NCI-H2081 (cell line): ENCODE measurements around the gene ZBTB46.
A peak's percentile ranks its signal among the peaks of the same experiment; 100 is the strongest.

Experiments used
- DNase-seq, 2 experiments: peaks; one replicate each; lab custom pipeline; 2025; lab: John Stamatoyannopoulos, UW

ZBTB46 gene

GRCh38 chr20:63703976-63704748, 126.9 kb downstream of the ZBTB46 start:
- no peak for DNase-seq

- DNase-seq = no peak
Observed at GRCh38 chr20:63703471-63703975, 127.5 kb downstream of the ZBTB46 start.

GRCh38 chr20:63702751-63703470, 128.2 kb downstream of the ZBTB46 start:
- DNase-seq = no peak

- no peak for DNase-seq
Observed at GRCh38 chr20:63702036-63702665, 128.9 kb downstream of the ZBTB46 start.

- DNase-seq = no peak
Observed at GRCh38 chr20:63701329-63702035, 129.6 kb downstream of the ZBTB46 start.

GRCh38 chr20:63701051-63701328, 130.1 kb downstream of the ZBTB46 start:
- DNase-seq = no peak

GRCh38 chr20:63700199-63701050, 130.6 kb downstream of the ZBTB46 start:
- no peak for DNase-seq

- no peak for DNase-seq
Observed at GRCh38 chr20:63699466-63700198, 131.4 kb downstream of the ZBTB46 start.

- peak in 1 of 2 experiments; percentile 20 for DNase-seq
Observed at GRCh38 chr20:63698739-63699465, 132.2 kb downstream of the ZBTB46 start.

GRCh38 chr20:63697868-63698545, 133.1 kb downstream of the ZBTB46 start:
- DNase-seq = no peak

- DNase-seq = no peak
Observed at GRCh38 chr20:63697357-63697867, 133.7 kb downstream of the ZBTB46 start.

GRCh38 chr20:63696628-63697356, 134.3 kb downstream of the ZBTB46 start, which contains the start of gene TNFRSF6B:
TSS of gene TNFRSF6B (plus strand) at chr20:63696652. CDS start at chr20:63696768, 116 bp downstream.
- no peak for DNase-seq

- DNase-seq = no peak
Observed at GRCh38 chr20:63696306-63696627, 134.8 kb downstream of the ZBTB46 start.

- no peak for DNase-seq
Observed at GRCh38 chr20:63695424-63696305, 135.4 kb downstream of the ZBTB46 start.

GRCh38 chr20:63694584-63695423, 136.3 kb downstream of the ZBTB46 start:
- no peak for DNase-seq

- DNase-seq = no peak
Observed at GRCh38 chr20:63693733-63694583, 137.1 kb downstream of the ZBTB46 start.
